ENCODE data around the gene SORCS2.

The SORCS2 gene

GRCh38 chr4:7535619-7536018 lies 343.3 kb downstream of the SORCS2 start:
- DNase-seq (ENCODE audit: low read depth, low spot score): no peak
- H3K36me3 ChIP-seq (ENCODE audit: insufficient read depth, insufficient read length, low read length): no peaks in the 10 kb centered on the region
- peaks cover 21% of the 10 kb centered on the region for H3K4me1 ChIP-seq (ENCODE audit: insufficient read depth, insufficient read length)
- H3K9me3 ChIP-seq (ENCODE audit: insufficient read depth, low read length): peaks cover 11% of the 10 kb centered on the region; the same call in 1 of the 2 replicates
- no peak overlapping the region for H3K4me3 ChIP-seq (ENCODE audit: insufficient read length, low read depth)
- H3K9ac ChIP-seq (ENCODE audit: insufficient read length, low read depth): no peak overlapping the region
- no peaks in the 10 kb centered on the region for H3K27me3 ChIP-seq (ENCODE audit: insufficient read depth, insufficient read length)
- TF ChIP-seq ZNF274 (IDR thresholded peaks at IDR 0.05; ENCODE audit: low read depth, low read length) (no peak), SUZ12 (IDR thresholded peaks at IDR 0.05; ENCODE audit: extremely low read depth, insufficient read depth, insufficient read length) (no peak), YY1 (IDR thresholded peaks at IDR 0.05; ENCODE audit: insufficient read depth, insufficient read length) (no peak)

- Histone ChIP-seq H3K27me3 (ENCODE audit: insufficient read depth, insufficient read length) (no peaks in the 10 kb centered on the region), H3K36me3 (ENCODE audit: insufficient read depth, insufficient read length, low read length) (no peaks in the 10 kb centered on the region), H3K9me3 (ENCODE audit: insufficient read depth, low read length) (peaks cover 11% of the 10 kb centered on the region; the same call in 1 of the 2 replicates), H3K9ac (ENCODE audit: insufficient read length, low read depth) (no peak overlapping the region), H3K4me3 (ENCODE audit: insufficient read length, low read depth) (no peak overlapping the region), H3K4me1 (ENCODE audit: insufficient read depth, insufficient read length) (peaks cover 11% of the 10 kb centered on the region)
- no peak for DNase-seq (ENCODE audit: low read depth, low spot score)
- TF ChIP-seq YY1 (IDR thresholded peaks at IDR 0.05; ENCODE audit: insufficient read depth, insufficient read length) (no peak), SUZ12 (IDR thresholded peaks at IDR 0.05; ENCODE audit: extremely low read depth, insufficient read depth, insufficient read length) (no peak), ZNF274 (IDR thresholded peaks at IDR 0.05; ENCODE audit: low read depth, low read length) (no peak)
Measured at GRCh38 chr4:7536876-7537275, 344.5 kb downstream of the SORCS2 start.

GRCh38 chr4:7537853-7538400 lies 345.6 kb downstream of the SORCS2 start:
- H3K9ac ChIP-seq (ENCODE audit: insufficient read length, low read depth): no peak overlapping the region
- DNase-seq (ENCODE audit: low read depth, low spot score): no peak
- H3K4me1 ChIP-seq (ENCODE audit: insufficient read depth, insufficient read length): peaks cover 2% of the 10 kb centered on the region
- no peaks in the 10 kb centered on the region for H3K27me3 ChIP-seq (ENCODE audit: insufficient read depth, insufficient read length)
- peaks cover 11% of the 10 kb centered on the region; the same call in 1 of the 2 replicates for H3K9me3 ChIP-seq (ENCODE audit: insufficient read depth, low read length)
- H3K4me3 ChIP-seq (ENCODE audit: insufficient read length, low read depth): no peak overlapping the region
- H3K36me3 ChIP-seq (ENCODE audit: insufficient read depth, insufficient read length, low read length): no peaks in the 10 kb centered on the region
- TF ChIP-seq YY1 (IDR thresholded peaks at IDR 0.05; ENCODE audit: insufficient read depth, insufficient read length): no peak
- TF ChIP-seq SUZ12 (IDR thresholded peaks at IDR 0.05; ENCODE audit: extremely low read depth, insufficient read depth, insufficient read length): no peak
- TF ChIP-seq ZNF274 (IDR thresholded peaks at IDR 0.05; ENCODE audit: low read depth, low read length): no peak

GRCh38 chr4:7538518-7538917 lies 346.2 kb downstream of the SORCS2 start:
- H3K4me1 ChIP-seq (ENCODE audit: insufficient read depth, insufficient read length): no peaks in the 10 kb centered on the region
- no peak for TF ChIP-seq ZNF274 (IDR thresholded peaks at IDR 0.05; ENCODE audit: low read depth, low read length)
- no peak for TF ChIP-seq SUZ12 (IDR thresholded peaks at IDR 0.05; ENCODE audit: extremely low read depth, insufficient read depth, insufficient read length)
- TF ChIP-seq YY1 (IDR thresholded peaks at IDR 0.05; ENCODE audit: insufficient read depth, insufficient read length): no peak
- no peak for DNase-seq (ENCODE audit: low read depth, low spot score)
- no peak overlapping the region for H3K9ac ChIP-seq (ENCODE audit: insufficient read length, low read depth)
- no peaks in the 10 kb centered on the region for H3K27me3 ChIP-seq (ENCODE audit: insufficient read depth, insufficient read length)
- H3K36me3 ChIP-seq (ENCODE audit: insufficient read depth, insufficient read length, low read length): no peaks in the 10 kb centered on the region
- no peak overlapping the region for H3K4me3 ChIP-seq (ENCODE audit: insufficient read length, low read depth)
- peaks cover 11% of the 10 kb centered on the region; the same call in 1 of the 2 replicates for H3K9me3 ChIP-seq (ENCODE audit: insufficient read depth, low read length)

- H3K9ac ChIP-seq (ENCODE audit: insufficient read length, low read depth): no peak overlapping the region
- peaks cover 1% of the 10 kb centered on the region for H3K27me3 ChIP-seq (ENCODE audit: insufficient read depth, insufficient read length)
- no peaks in the 10 kb centered on the region for H3K4me1 ChIP-seq (ENCODE audit: insufficient read depth, insufficient read length)
- no peak overlapping the region for H3K4me3 ChIP-seq (ENCODE audit: insufficient read length, low read depth)
- no peaks in the 10 kb centered on the region for H3K36me3 ChIP-seq (ENCODE audit: insufficient read depth, insufficient read length, low read length)
- H3K9me3 ChIP-seq (ENCODE audit: insufficient read depth, low read length): peaks cover 10% of the 10 kb centered on the region; the same call in 1 of the 2 replicates
- DNase-seq (ENCODE audit: low read depth, low spot score): no peak
- TF ChIP-seq ZNF274 (IDR thresholded peaks at IDR 0.05; ENCODE audit: low read depth, low read length): no peak
- no peak for TF ChIP-seq YY1 (IDR thresholded peaks at IDR 0.05; ENCODE audit: insufficient read depth, insufficient read length)
- TF ChIP-seq SUZ12 (IDR thresholded peaks at IDR 0.05; ENCODE audit: extremely low read depth, insufficient read depth, insufficient read length): no peak
Measured at GRCh38 chr4:7539186-7539585, 346.8 kb downstream of the SORCS2 start.

- no peak overlapping the region for H3K9ac ChIP-seq (ENCODE audit: insufficient read length, low read depth)
- peak; percentile 73 for DNase-seq (ENCODE audit: low read depth, low spot score)
Measured at GRCh38 chr4:7539659-7540058, 347.3 kb downstream of the SORCS2 start.

GRCh38 chr4:7540206-7540605 lies 347.9 kb downstream of the SORCS2 start:
- peaks cover 4% of the 10 kb centered on the region; the same call in 1 of the 2 replicates for H3K9me3 ChIP-seq (ENCODE audit: insufficient read depth, low read length)
- no peak for DNase-seq (ENCODE audit: low read depth, low spot score)
- TF ChIP-seq ZNF274 (IDR thresholded peaks at IDR 0.05; ENCODE audit: low read depth, low read length) (no peak), YY1 (IDR thresholded peaks at IDR 0.05; ENCODE audit: insufficient read depth, insufficient read length) (no peak), SUZ12 (IDR thresholded peaks at IDR 0.05; ENCODE audit: extremely low read depth, insufficient read depth, insufficient read length) (no peak)
- no peaks in the 10 kb centered on the region for H3K36me3 ChIP-seq (ENCODE audit: insufficient read depth, insufficient read length, low read length)
- peaks cover 3% of the 10 kb centered on the region for H3K27me3 ChIP-seq (ENCODE audit: insufficient read depth, insufficient read length)
- H3K4me1 ChIP-seq (ENCODE audit: insufficient read depth, insufficient read length): no peaks in the 10 kb centered on the region
- no peak overlapping the region for H3K9ac ChIP-seq (ENCODE audit: insufficient read length, low read depth)
- no peak overlapping the region for H3K4me3 ChIP-seq (ENCODE audit: insufficient read length, low read depth)

More at GRCh38 chr4:7539659-7540058, 347.3 kb downstream of the SORCS2 start:
- peaks cover 3% of the 10 kb centered on the region for H3K27me3 ChIP-seq (ENCODE audit: insufficient read depth, insufficient read length)
- no peak overlapping the region for H3K4me3 ChIP-seq (ENCODE audit: insufficient read length, low read depth)
- TF ChIP-seq YY1 (IDR thresholded peaks at IDR 0.05; ENCODE audit: insufficient read depth, insufficient read length): no peak
- no peak for TF ChIP-seq ZNF274 (IDR thresholded peaks at IDR 0.05; ENCODE audit: low read depth, low read length)
- no peak for TF ChIP-seq SUZ12 (IDR thresholded peaks at IDR 0.05; ENCODE audit: extremely low read depth, insufficient read depth, insufficient read length)
- peaks cover 6% of the 10 kb centered on the region; the same call in 1 of the 2 replicates for H3K9me3 ChIP-seq (ENCODE audit: insufficient read depth, low read length)
- no peaks in the 10 kb centered on the region for H3K36me3 ChIP-seq (ENCODE audit: insufficient read depth, insufficient read length, low read length)
- H3K4me1 ChIP-seq (ENCODE audit: insufficient read depth, insufficient read length): no peaks in the 10 kb centered on the region
